DOHH2 (cell line): Measurements from ENCODE around the gene LITAF.

Experiments used
- CTCF ChIP-seq: fragments of 200-600 bp; sonication (generic); IDR thresholded peaks from one replicate; pipeline ENCODE4 v1.5.1; 2014; ENCODE audit warnings: antibody characterized with exemption, mild to moderate bottlenecking, low read depth, low read length; ENCODE audit not compliant: poor library complexity, severe bottlenecking
- EZH2phosphoT487 ChIP-seq: fragments of 200-600 bp; sonication (generic); IDR thresholded peaks from 2 replicates; pipeline ENCODE4 v1.6.1; 2017; ENCODE audit warnings: borderline replicate concordance, mild to moderate bottlenecking, antibody characterized with exemption, low read length, moderate library complexity, mixed read lengths

- no peak for TF ChIP-seq CTCF
- TF ChIP-seq EZH2phosphoT487 = no peak
Measured at GRCh38 chr16:11635113-11635652, 48.5 kb upstream of the LITAF start.
